Measurements from ENCODE around the gene SPTSSB.

The SPTSSB gene

DNA sequence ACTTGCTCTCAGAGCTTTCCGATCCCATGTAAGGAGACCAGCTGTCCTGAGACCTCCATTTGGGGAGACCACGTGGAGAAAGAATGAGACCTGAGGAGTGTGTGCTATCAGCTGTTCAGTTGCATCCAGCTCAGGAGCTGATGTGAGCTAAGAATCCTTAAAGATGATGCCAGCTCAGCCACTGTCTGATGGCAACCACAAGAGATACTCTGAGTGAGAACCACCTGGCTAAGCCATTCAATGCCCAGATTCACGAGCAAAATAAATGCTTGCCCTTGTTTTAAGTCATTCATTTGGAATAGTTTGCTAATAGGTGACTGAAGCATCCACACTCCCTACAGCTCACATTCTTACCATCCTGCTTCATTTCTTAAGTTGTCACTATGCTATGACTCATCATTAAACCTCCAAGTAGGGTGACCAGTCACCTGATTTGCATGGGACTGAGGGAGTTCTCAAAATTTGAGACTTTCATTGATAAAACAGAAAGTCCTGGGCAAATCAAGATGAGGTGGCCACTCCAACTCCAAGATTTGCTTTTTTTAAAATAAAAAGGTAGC, 56.4 kb downstream of the SPTSSB start:
- Mint-ChIP-seq H3K27ac (no peak overlapping the region), H3K4me1 (ENCODE audit: low read depth) (peaks cover 20% of the 10 kb centered on the region), H3K9me3 (peaks cover 11% of the 10 kb centered on the region), H3K36me3 (ENCODE audit: low read depth) (no peaks in the 10 kb centered on the region), H3K4me3 (no peak overlapping the region), H3K27me3 (ENCODE audit: low read depth) (peaks cover 64% of the 10 kb centered on the region)
- DNase-seq (ENCODE audit: low spot score) = no peak

DNA sequence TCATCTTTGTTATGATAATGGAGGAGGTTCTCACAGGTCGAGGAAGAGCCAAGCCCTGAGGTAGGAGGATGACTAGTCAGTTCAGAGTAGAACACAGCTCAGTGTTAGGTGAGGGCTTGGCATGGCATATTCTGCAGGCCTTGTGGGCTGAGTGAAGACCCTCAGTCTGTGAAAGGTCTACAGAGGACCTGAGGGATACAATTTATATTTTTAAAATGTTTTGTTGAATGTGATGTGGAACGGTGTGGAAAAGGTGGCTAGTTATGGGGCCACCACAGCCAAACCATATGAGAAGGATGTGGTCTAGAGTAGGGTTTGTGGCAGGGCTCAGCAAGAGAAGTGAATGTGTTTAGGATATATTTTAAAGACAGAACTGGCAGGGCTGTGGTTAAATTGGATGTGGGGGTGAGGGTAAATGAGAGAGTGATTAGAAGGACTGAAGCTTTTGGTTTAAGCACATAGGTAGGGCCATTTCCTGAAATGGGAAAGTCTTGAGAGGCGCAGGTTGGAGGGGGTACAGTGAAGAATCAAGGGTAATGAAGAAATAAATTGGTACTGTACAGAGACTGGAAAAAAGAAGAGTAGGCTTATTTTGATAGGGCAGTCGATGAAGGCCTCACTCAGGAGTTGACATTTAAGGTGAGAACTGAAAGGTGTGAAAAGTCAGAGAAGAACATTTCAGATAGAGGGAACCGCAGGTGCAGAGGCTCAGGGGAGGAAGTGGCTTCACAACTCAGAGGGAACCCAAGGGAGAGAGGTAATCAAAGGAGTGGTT, 60.5 kb downstream of the SPTSSB start:
- peaks cover 63% of the 10 kb centered on the region for H3K27me3 Mint-ChIP-seq (ENCODE audit: low read depth)
- peak overlapping the region; percentile 58 for H3K27ac Mint-ChIP-seq
- peaks cover 20% of the 10 kb centered on the region for H3K4me1 Mint-ChIP-seq (ENCODE audit: low read depth)
- no peaks in the 10 kb centered on the region for H3K36me3 Mint-ChIP-seq (ENCODE audit: low read depth)
- peak; percentile 54 for DNase-seq (ENCODE audit: low spot score)
- peaks cover 34% of the 10 kb centered on the region for H3K9me3 Mint-ChIP-seq
- H3K4me3 Mint-ChIP-seq = peak overlapping the region; percentile 49

DNA sequence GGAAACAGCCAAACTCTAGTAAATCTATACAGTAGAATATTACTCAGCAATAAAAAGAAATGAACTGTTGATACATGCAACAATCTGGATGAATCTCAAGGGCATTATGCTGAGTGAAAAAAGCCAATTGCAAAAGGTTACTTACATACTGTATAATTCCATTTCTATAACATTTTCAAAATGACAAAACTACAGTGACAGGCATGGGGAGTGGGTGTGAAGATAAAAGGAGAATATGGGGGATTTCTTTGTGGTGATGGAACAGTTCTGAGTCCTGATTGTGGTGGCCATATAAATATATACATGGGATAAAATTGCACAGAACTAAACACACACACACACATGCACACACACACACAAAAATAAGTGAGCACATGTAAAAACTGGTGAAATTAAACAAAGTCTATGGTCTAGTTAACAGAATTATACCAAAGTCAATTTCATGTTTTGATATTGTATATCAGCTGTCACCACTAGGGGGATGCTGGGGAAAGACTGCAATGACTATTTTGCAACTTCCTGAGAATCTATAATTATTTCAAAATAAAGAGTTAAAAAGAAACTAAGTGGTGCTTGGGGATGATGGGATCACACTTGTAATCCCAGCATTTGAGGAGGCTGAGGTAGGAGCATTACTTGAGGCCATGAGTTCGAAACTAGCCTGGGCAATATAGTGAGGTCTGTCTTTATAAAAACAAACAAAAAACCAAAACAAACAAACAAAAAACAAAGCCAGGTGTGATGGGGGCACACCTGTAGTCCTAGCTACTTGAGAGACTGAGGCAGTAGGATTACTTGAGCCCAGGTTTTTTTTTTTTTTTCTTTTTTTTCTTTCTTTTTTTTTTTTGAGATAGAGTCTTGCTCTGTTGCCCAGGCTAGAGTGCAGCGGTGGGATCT, 66.0 kb downstream of the SPTSSB start:
- Mint-ChIP-seq H3K36me3 (ENCODE audit: low read depth) (no peaks in the 10 kb centered on the region), H3K4me3 (no peak overlapping the region), H3K27ac (no peak overlapping the region), H3K9me3 (peaks cover 27% of the 10 kb centered on the region), H3K4me1 (ENCODE audit: low read depth) (peaks cover 4% of the 10 kb centered on the region), H3K27me3 (ENCODE audit: low read depth) (peaks cover 49% of the 10 kb centered on the region)
- DNase-seq (ENCODE audit: low spot score) = no peak

DNA sequence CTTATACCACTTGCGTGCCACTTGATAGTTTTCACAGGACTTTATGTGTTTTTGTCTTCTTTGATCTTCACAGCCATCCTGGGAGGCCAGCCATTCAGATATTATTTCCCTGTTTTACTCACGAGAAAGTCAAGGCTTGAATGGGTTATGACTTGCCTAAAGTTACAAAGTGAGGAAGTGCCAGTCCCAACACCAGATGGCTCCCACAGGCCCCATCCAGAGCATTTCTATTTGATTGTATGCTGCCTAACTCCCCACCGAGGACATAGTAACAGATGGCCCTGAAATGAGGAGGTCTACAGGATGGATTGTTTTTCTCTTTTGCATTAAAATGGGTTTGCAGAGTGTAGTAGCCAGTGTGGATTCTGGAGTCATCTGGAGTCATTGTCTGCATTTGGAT, 74.5 kb downstream of the SPTSSB start:
- no peaks in the 10 kb centered on the region for H3K36me3 Mint-ChIP-seq (ENCODE audit: low read depth)
- DNase-seq (ENCODE audit: low spot score) = no peak
- H3K27me3 Mint-ChIP-seq (ENCODE audit: low read depth) = peaks cover 4% of the 10 kb centered on the region
- no peak overlapping the region for H3K4me3 Mint-ChIP-seq
- H3K27ac Mint-ChIP-seq = no peak overlapping the region
- H3K4me1 Mint-ChIP-seq (ENCODE audit: low read depth) = no peaks in the 10 kb centered on the region
- peaks cover 30% of the 10 kb centered on the region for H3K9me3 Mint-ChIP-seq

DNA sequence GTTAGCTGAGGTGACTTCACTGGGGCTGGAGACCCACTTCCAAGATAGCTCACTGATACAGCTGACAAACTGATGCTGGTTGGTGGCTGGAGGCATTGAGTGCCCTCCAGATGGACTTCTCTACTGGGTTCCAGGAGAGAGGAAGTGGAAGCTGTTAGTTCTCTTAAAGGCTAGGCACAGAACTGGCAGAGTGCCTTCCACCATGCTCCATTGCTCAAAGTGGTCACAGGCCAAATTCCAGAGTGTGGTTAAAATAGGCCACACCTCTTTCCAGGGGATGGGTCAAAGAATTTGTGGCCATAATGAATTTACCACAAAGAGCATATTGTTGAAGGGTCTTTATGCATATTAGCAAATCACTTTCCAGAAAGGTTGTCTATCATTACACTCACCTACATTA, 76.0 kb downstream of the SPTSSB start:
- Mint-ChIP-seq H3K27me3 (ENCODE audit: low read depth) (peaks cover 5% of the 10 kb centered on the region), H3K36me3 (ENCODE audit: low read depth) (no peaks in the 10 kb centered on the region), H3K27ac (no peak overlapping the region), H3K9me3 (peaks cover 30% of the 10 kb centered on the region), H3K4me1 (ENCODE audit: low read depth) (no peaks in the 10 kb centered on the region), H3K4me3 (no peak overlapping the region)
- no peak for DNase-seq (ENCODE audit: low spot score)

Measured in T-helper 2 cell treated with Interferon-gamma antibody and Interleukin-4, amounts not matched to agents 5 μg/mL and 100 μg/mL, for 36 hours (primary cell).